H1 (cell line): ENCODE results near the gene VOPP1. TPM values are rescaled to one million over a fixed set of nuclear protein-coding genes. Genes with fewer than 3 reads are reported as not detected.
A peak's percentile ranks its signal among the peaks of the same experiment; 100 is the strongest.

Experiments used
- CTCF ChIA-PET: fragments of 300-600 bp; sonication (Branson Sonifier 250); formaldehyde crosslinking; loops from one replicate; lab custom pipeline; 2021; ENCODE audit not compliant: partially characterized antibody; lab: Charles Lee
- POLR2A ChIA-PET: fragments of 300-600 bp; sonication (Branson Sonifier 250); formaldehyde crosslinking; loops from one replicate; lab custom pipeline; 2021; ENCODE audit warnings: inconsistent platforms; ENCODE audit not compliant: partially characterized antibody; lab: Charles Lee
- DNase-seq, 2 experiments: peaks; one replicate each; pipeline versions ENCODE4 v3.0.0 to v3.0.0-alpha.2; 2010 to 2022; ENCODE audit warnings: low spot score in 2 of 2, low read depth in 1 of 2, mixed read lengths in 1 of 2
- FAIRE-seq: peaks from 2 replicates; lab custom pipeline; 2011; peaks lifted over from hg19 to GRCh38; lab: Jason Lieb, UNC
- H2AFZ ChIP-seq: 2 replicates; pipeline ENCODE4 v1.8.1; 2012; ENCODE audit warnings: low read length, inconsistent platforms
- H2AK5ac ChIP-seq: 2 replicates; pipeline ENCODE4 v1.6.1; 2013; ENCODE audit warnings: low read depth, low read length
- H2BK120ac ChIP-seq: replicated peaks from 2 replicates; pipeline ENCODE3; 2013; ENCODE audit warnings: low read depth, low read length, inconsistent platforms
- H2BK12ac ChIP-seq: 2 replicates; pipeline ENCODE4 v1.6.1; 2013; ENCODE audit warnings: low read depth, low read length
- H2BK15ac ChIP-seq: 2 replicates; pipeline ENCODE4 v1.6.1; 2013; ENCODE audit warnings: low read length
- H2BK20ac ChIP-seq: 2 replicates; pipeline ENCODE4 v1.6.1; 2013; ENCODE audit warnings: low read length
- H2BK5ac ChIP-seq: 2 replicates; pipeline ENCODE4 v1.6.1; 2013; ENCODE audit warnings: low read depth, low read length
- H3K14ac ChIP-seq: 2 replicates; pipeline ENCODE4 v1.6.1; 2013; ENCODE audit warnings: inconsistent platforms; ENCODE audit not compliant: insufficient read length
- H3K18ac ChIP-seq: 2 replicates; pipeline ENCODE4 v1.6.1; 2013; ENCODE audit warnings: low read length; ENCODE audit errors: extremely low read depth
- H3K23ac ChIP-seq: 2 replicates; pipeline ENCODE4 v1.6.1; 2013; ENCODE audit warnings: inconsistent platforms; ENCODE audit not compliant: insufficient read length
- H3K23me2 ChIP-seq: 2 replicates; pipeline ENCODE4 v1.6.1; 2013; ENCODE audit warnings: low read depth, low read length
- H3K27ac ChIP-seq: 2 replicates; pipeline ENCODE4 v1.6.1; 2011; ENCODE audit warnings: low read depth, low read length, inconsistent platforms
- H3K27me3 ChIP-seq, 4 experiments: replicated peaks in 1 of 4; 1 replicate in 1 of 4; 2 replicates in 3 of 4; pipeline versions ENCODE4 v1.6.1 to v1.8.1; 2011 to 2013; ENCODE audit warnings: low read length in 3 of 4, mild to moderate bottlenecking in 3 of 4, inconsistent platforms in 2 of 4, mixed read lengths in 2 of 4, moderate library complexity in 1 of 4; ENCODE audit not compliant: control insufficient read depth in 3 of 4, insufficient read depth in 3 of 4; ENCODE audit errors: extremely low read depth in 1 of 4
- H3K36me3 ChIP-seq, 4 experiments: 2 replicates each; pipeline versions ENCODE4 v1.6.1 to v1.8.1; 2011 to 2013; ENCODE audit warnings: mild to moderate bottlenecking in 4 of 4, low read length in 3 of 4, moderate library complexity in 2 of 4, control low read depth in 1 of 4, inconsistent platforms in 1 of 4; ENCODE audit not compliant: insufficient read depth in 4 of 4, control insufficient read depth in 2 of 4
- H3K4ac ChIP-seq: replicated peaks from 2 replicates; pipeline ENCODE3; 2013; ENCODE audit warnings: low read length, low read depth, mixed read lengths, inconsistent platforms; ENCODE audit not compliant: insufficient read length
- H3K4me1 ChIP-seq, 4 experiments: replicated peaks in 1 of 4; 1 replicate in 1 of 4; 2 replicates in 3 of 4; pipeline versions ENCODE4 v1.6.1 to v1.8.1; 2011 to 2013; ENCODE audit warnings: low read length in 3 of 4, inconsistent platforms in 2 of 4, mixed read lengths in 1 of 4; ENCODE audit not compliant: insufficient read depth in 4 of 4, control insufficient read depth in 3 of 4
- H3K4me2 ChIP-seq, 2 experiments: 2 replicates each; pipeline versions ENCODE4 v1.6.1 to v1.8.1; 2011 to 2013; ENCODE audit warnings: low read depth in 2 of 2, low read length in 2 of 2, control low read depth in 1 of 2, inconsistent platforms in 1 of 2, mild to moderate bottlenecking in 1 of 2; ENCODE audit not compliant: insufficient read depth in 1 of 2
- H3K4me3 ChIP-seq, 4 experiments: fragments of 200-600, 300-600 bp in 1 of 4; sonication (generic), shearing (Covaris generic), sonication (Bioruptor Twin) in 1 of 4; 2 replicates each; pipeline versions ENCODE4 v1.5.1 to v1.8.1; 2011 to 2016; ENCODE audit warnings: low read length in 4 of 4, low read depth in 3 of 4, control low read depth in 2 of 4, inconsistent platforms in 2 of 4, mild to moderate bottlenecking in 2 of 4, mixed read lengths in 1 of 4, moderate library complexity in 1 of 4; ENCODE audit not compliant: insufficient read depth in 2 of 4; ENCODE audit errors: extremely low read depth in 1 of 4
- H3K56ac ChIP-seq: replicated peaks from 2 replicates; pipeline ENCODE3; 2013; ENCODE audit warnings: low read depth, mild to moderate bottlenecking, mixed read lengths, low read length, inconsistent platforms; ENCODE audit not compliant: insufficient read length
- H3K79me1 ChIP-seq: 2 replicates; pipeline ENCODE4 v1.6.1; 2013; ENCODE audit warnings: low read depth, low read length, control low read depth
- H3K79me2 ChIP-seq, 2 experiments: 2 replicates each; pipeline versions ENCODE4 v1.6.1 to v1.8.1; 2012 to 2013; ENCODE audit warnings: low read length in 2 of 2, mild to moderate bottlenecking in 2 of 2, inconsistent platforms in 1 of 2; ENCODE audit not compliant: insufficient read depth in 2 of 2, control insufficient read depth in 1 of 2
- H3K9ac ChIP-seq, 4 experiments: replicated peaks in 1 of 4; 1 replicate in 1 of 4; 2 replicates in 3 of 4; pipeline versions ENCODE4 v1.6.1 to v1.8.1; 2011 to 2013; ENCODE audit warnings: low read depth in 3 of 4, low read length in 3 of 4, control low read depth in 2 of 4, mild to moderate bottlenecking in 2 of 4, moderate library complexity in 2 of 4, inconsistent platforms in 1 of 4; ENCODE audit errors: extremely low read depth in 1 of 4
- H3K9me3 ChIP-seq, 2 experiments: 2 replicates each; pipeline versions ENCODE4 v1.6.1 to v1.8.1; 2012 to 2013; ENCODE audit warnings: mild to moderate bottlenecking in 2 of 2, moderate library complexity in 2 of 2, control low read depth in 1 of 2, inconsistent platforms in 1 of 2, low read depth in 1 of 2, low read length in 1 of 2, mixed read lengths in 1 of 2; ENCODE audit not compliant: insufficient read depth in 2 of 2
- H4K20me1 ChIP-seq, 2 experiments: replicated peaks in 1 of 2; 2 replicates each; pipeline versions ENCODE3 to v1.8.1; 2011 to 2013; ENCODE audit warnings: inconsistent platforms in 2 of 2, low read length in 2 of 2, mild to moderate bottlenecking in 1 of 2; ENCODE audit not compliant: insufficient read depth in 2 of 2, control insufficient read depth in 1 of 2
- H4K5ac ChIP-seq: 2 replicates; pipeline ENCODE4 v1.6.1; 2013; ENCODE audit warnings: low read length, low read depth, mixed read lengths, inconsistent platforms; ENCODE audit not compliant: insufficient read length
- H4K8ac ChIP-seq: 2 replicates; pipeline ENCODE4 v1.8.0; 2013; ENCODE audit warnings: mild to moderate bottlenecking, moderate library complexity, low read length, inconsistent platforms; ENCODE audit not compliant: insufficient read depth; ENCODE audit errors: extremely low read depth
- H4K91ac ChIP-seq: replicated peaks from 2 replicates; pipeline ENCODE3; 2013; ENCODE audit warnings: low read length, mixed read lengths, inconsistent platforms; ENCODE audit not compliant: insufficient read length
- POLR2AphosphoS5 ChIP-seq: IDR thresholded peaks from 2 replicates; pipeline ENCODE4 v1.6.1; 2011; ENCODE audit warnings: low read depth, low read length
- WGBS, 2 experiments: shearing (Covaris generic) in 1 of 2; methylation state at CpG; one replicate each; pipeline versions ENCODE4 v1.1.6 to v1.1.7; 2013 to 2015; ENCODE audit warnings: low lambda C conversion rate in 2 of 2, mixed read lengths in 2 of 2, inconsistent platforms in 1 of 2, low coverage in 1 of 2, missing lambda C conversion rate in 1 of 2; ENCODE audit not compliant: insufficient replicate concordance in 2 of 2, insufficient coverage in 1 of 2, insufficient read length in 1 of 2; ENCODE audit errors: extremely low coverage in 1 of 2, missing lambda C conversion rate in 1 of 2; 5-methylcytosine and 5-hydroxymethylcytosine counted together
- polyA plus RNA-seq, 7 experiments: library from polyadenylated mRNA; depleted of rRNA in 3 of 7; stranded (reverse) in 5 of 7; unstranded in 2 of 7; fragments of >200 nt in 5 of 7; fragments of 200-250 nt in 2 of 7; gene quantifications; 1 replicate in 5 of 7; 2 replicates in 1 of 7; 4 replicates in 1 of 7; pipeline versions ENCODE4 v1.2.1 to v1.2.3, GENCODE V29; 2011 to 2013; ENCODE audit warnings: missing spikeins in 2 of 7, mixed read lengths in 2 of 7
- total RNA-seq: library from RNA; stranded (reverse); fragmentation: NEBNext Ultra II Directional; extraction: Animal tissue kit (Norgen Biotek cat#: 25700); gene quantifications from 2 replicates; pipeline ENCODE4 v1.2.1, GENCODE V29; 2021

The VOPP1 gene
- total and polyA plus RNA-seq, 2 of the 8 experiments (the other 6 are each of a cell fraction or from before 2014, with no cell fraction given): 44.7 to 83.0 TPM

DNA sequence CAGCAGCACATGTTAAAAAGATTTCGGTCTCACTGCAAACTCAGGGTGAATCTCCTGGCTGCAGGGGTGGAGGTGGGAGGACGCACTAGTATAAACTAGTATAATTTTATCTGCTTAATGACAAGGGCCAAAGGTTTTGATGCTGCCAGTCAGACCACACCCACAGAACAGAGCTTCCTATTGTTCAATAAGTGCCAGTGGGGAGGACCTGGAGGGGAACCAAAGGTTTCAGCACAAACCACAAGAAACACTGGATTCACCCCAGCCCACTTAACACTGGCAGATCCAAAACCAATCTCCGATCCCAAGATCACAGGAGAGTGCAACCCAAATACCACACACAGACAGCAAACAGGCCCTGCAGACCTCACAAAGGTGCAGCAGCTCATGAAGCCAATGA lies 6.6 kb downstream of the VOPP1 start:
- CTCF ChIA-PET: interaction anchor here (0.7 to 1.4 kb wide), 3 partner anchors 27 to 286 kb away, joined by 3 to 6 read pairs (median 4); no protein-coding TSS in a partner anchor
- Histone ChIP-seq H2AFZ (no peak overlapping the region), H4K20me1 (peaks cover 2 to 10% of the 10 kb centered on the region in 2 experiments)

More for the DNA sequence above, 6.6 kb downstream of the VOPP1 start:
- Histone ChIP-seq H2BK12ac (no peak overlapping the region), H3K18ac (no peak overlapping the region), H4K8ac (peak overlapping the region; percentile 3; the same call in 1 of the 2 replicates), H3K4me2 (no peak overlapping the region; a peak in 1 of 4 replicates), H2BK120ac (no peak overlapping the region), H3K4ac (peak overlapping the region; percentile 13), H2BK15ac (no peak overlapping the region), H3K27ac (no peak overlapping the region), H3K27me3 (no peaks in the 10 kb centered on the region), H3K23me2 (no peaks in the 10 kb centered on the region), H3K23ac (no peak overlapping the region), H2AK5ac (peak overlapping the region; percentile 55; the same call in 1 of the 2 replicates), H2BK5ac (peak overlapping the region; percentile 37; the same call in 1 of the 2 replicates), H3K56ac (no peak overlapping the region), H2BK20ac (no peak overlapping the region; the same call in 1 of the 2 replicates), H3K9me3 (no peaks in the 10 kb centered on the region; a peak in 1 of 4 replicates), H3K9ac (no peak overlapping the region), H3K79me2 (peaks cover 27 to 98% of the 10 kb centered on the region in 2 experiments), H4K91ac (no peak overlapping the region), H3K4me1 (peaks cover 2 to 27% (median 25%) of the 10 kb centered on the region in 4 experiments; a peak in 6 of 7 replicates), H3K36me3 (peaks cover 0 to 2% (median 0%) of the 10 kb centered on the region in 4 experiments; a peak in 1 of 8 replicates), H4K5ac (no peak overlapping the region), H3K14ac (no peak overlapping the region), H3K4me3 (no peak overlapping the region), H3K79me1 (peaks cover 20% of the 10 kb centered on the region)
- FAIRE-seq (no peak), DNase-seq (no peak)
- no peak for TF ChIP-seq POLR2AphosphoS5
- POLR2A ChIA-PET: interaction anchor here (3.0 kb wide), 1 partner anchor 11 kb away, joined by 11 read pairs; no protein-coding TSS in a partner anchor
- WGBS, 2 experiments: 89% methylated on average over 3 of the region's 3 CpGs; no CpG with 5 or more reads in 1 of the 2 experiments
